NK-92 (cell line): Measurements from ENCODE around the gene RNU1-2.
"Not testable (repeated sequence)": the region's sequence is repeated elsewhere in the genome, so short reads cannot be mapped to it uniquely, and the experiment has no call there.

Experiments
- DNase-seq: peaks from one replicate; lab custom pipeline; 2025; ENCODE audit not compliant: unreplicated experiment; lab: John Stamatoyannopoulos, UW

RNU1-2 gene

GRCh38 chr1:16925635-16926490 lies 30.1 kb downstream of the RNU1-2 start:
- DNase-seq, result no peak

- no peak for DNase-seq
Observed at GRCh38 chr1:16926491-16927073, 30.8 kb downstream of the RNU1-2 start.

- no peak for DNase-seq
Observed at GRCh38 chr1:16927256-16927655, 31.5 kb downstream of the RNU1-2 start.

GRCh38 chr1:16927711-16928485 lies 32.1 kb downstream of the RNU1-2 start:
- DNase-seq, result no peak

GRCh38 chr1:16929146-16930041 lies 33.6 kb downstream of the RNU1-2 start:
- DNase-seq, result not testable (repeated sequence)

GRCh38 chr1:16931206-16931934 lies 35.6 kb downstream of the RNU1-2 start:
- not testable (repeated sequence) for DNase-seq

- not testable (repeated sequence) for DNase-seq
Observed at GRCh38 chr1:16933945-16934344, 38.2 kb downstream of the RNU1-2 start.

GRCh38 chr1:16936580-16936979 lies 40.8 kb downstream of the RNU1-2 start:
- DNase-seq, result not testable (repeated sequence)

GRCh38 chr1:16938351-16939321 lies 42.9 kb downstream of the RNU1-2 start:
- DNase-seq, result no peak

GRCh38 chr1:16939386-16940180 lies 43.8 kb downstream of the RNU1-2 start:
- not testable (repeated sequence) for DNase-seq

- no peak for DNase-seq
Observed at GRCh38 chr1:16944038-16944437, 48.3 kb downstream of the RNU1-2 start.

- DNase-seq, result not testable (repeated sequence)
Observed at GRCh38 chr1:16945512-16945911, 49.7 kb downstream of the RNU1-2 start.
